HG03175 (cell line): ENCODE measurements around the gene SMTNL2.
"Not testable (repeated sequence)": the region's sequence is repeated elsewhere in the genome, so short reads cannot be mapped to it uniquely, and the experiment has no call there.

Experiments
- ATAC-seq: cut with Tn5 transposase; IDR thresholded peaks from one replicate; pipeline ENCODE4 v1.9.1; 2021; ENCODE audit warnings: mild to moderate bottlenecking, moderate library complexity; ENCODE audit not compliant: unreplicated experiment

Gene SMTNL2

GRCh38 chr17:4598776-4599504, 14.6 kb downstream of the SMTNL2 start:
- ATAC-seq, result no peak

DNA sequence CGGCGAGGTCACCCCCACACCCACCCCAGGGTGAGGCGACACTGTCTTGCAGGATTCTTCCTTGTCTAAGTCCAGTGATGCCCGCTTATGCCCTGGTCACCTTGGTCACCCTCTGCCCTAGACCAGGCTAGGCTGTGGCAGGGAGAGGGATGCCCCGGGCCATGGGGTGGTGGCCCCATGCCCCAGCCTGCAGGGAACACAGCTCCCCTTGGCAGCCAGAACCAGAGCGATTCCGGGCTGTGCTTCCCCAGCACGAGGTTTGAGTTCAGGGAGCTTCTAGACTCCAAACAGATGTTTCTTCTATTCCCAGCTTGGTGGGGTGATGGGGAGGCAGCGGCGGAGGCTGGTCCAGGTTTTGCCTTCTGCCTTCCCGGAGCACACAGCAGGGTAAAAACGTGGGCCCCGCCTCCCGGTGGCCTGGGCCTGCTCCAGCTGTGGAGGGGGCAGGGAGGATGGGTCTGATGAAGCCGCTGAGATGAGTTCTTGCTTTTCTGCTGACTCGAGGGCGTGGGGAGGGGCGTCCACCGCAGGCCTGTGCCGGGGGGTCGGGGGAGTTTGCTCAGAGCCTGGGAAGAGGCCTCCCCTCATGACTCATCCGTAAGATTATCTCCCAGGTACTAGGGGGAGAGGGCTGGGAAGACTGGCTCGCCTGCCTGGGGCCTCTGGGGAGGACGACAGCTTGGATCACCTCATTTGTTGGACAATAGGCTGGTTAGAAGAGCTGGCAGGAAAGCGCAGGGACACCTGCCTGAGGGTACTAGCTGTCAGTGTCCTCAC, 15.4 kb downstream of the SMTNL2 start:
- ATAC-seq, result no peak

- no peak for ATAC-seq
Measured at GRCh38 chr17:4600563-4600962, 16.2 kb downstream of the SMTNL2 start.

GRCh38 chr17:4601326-4601725, 17.0 kb downstream of the SMTNL2 start:
- ATAC-seq, result no peak

GRCh38 chr17:4602041-4602440, 17.7 kb downstream of the SMTNL2 start:
- ATAC-seq, result no peak

- ATAC-seq, result no peak
Measured at GRCh38 chr17:4604111-4604644, 19.8 kb downstream of the SMTNL2 start.

DNA sequence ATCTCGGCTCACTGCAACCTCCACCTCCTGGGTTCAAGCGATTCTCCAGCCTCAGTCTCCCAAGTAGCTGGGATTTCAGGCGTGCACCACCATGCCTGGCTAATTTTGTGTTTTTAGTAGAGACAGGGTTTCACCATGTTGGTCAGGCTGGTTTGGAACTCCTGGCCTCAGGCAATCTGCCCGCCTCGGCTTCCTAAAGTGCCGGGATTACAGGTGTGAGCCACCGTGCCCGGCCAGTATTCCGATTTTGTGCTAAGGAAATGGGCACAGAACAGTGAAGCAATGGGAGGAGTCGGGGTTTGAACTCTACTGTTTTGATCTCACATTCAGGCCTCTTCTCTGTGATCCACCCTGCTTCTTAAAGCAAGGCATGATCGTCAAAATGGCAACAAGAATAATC, 20.4 kb downstream of the SMTNL2 start:
- ATAC-seq, result not testable (repeated sequence)

GRCh38 chr17:4605826-4606225, 21.5 kb downstream of the SMTNL2 start:
- no peak for ATAC-seq

DNA sequence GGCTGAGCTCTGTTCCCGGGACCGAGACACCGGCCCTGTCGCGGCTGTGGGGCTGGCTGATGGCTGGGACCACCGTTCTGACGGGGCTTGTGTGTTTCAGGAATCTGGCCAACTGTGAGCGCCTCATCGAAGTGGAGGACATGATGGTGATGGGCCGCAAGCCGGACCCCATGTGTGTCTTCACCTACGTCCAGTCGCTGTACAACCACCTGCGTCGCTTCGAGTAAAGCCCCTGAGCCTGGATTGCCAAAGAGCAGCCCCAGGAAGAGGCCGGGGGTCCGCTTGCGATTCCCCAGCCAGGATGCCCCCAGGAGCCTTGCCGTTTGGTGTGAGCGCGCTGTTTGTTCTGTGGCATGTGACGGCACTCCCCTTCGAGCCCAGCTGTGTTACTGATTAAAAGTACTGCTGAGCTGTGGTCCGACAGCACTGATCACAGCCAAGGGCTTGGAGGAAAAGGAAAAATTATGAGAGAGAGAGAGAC, 23.0 kb downstream of the SMTNL2 start:
- ATAC-seq, result no peak

DNA sequence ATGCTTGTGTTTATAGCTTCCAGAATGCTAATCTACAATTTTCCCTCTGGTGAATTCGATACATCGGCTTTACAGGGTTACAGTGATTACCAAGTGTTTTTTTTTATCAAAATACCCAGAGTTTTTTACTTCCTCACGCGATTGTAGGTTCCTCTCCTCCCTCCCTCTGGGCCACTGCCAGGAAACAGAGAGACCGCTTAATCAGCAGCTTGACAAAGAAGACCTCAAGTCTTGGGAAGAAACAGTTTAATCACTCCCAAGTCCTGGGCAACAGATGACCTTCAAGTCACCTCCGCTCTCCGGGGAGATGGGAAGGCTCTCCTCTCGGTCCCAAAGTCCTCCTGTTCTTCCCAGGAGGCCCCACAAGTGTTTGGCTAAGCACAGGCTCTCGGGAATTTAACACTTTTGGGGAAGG, 23.5 kb downstream of the SMTNL2 start:
- ATAC-seq, result no peak

DNA sequence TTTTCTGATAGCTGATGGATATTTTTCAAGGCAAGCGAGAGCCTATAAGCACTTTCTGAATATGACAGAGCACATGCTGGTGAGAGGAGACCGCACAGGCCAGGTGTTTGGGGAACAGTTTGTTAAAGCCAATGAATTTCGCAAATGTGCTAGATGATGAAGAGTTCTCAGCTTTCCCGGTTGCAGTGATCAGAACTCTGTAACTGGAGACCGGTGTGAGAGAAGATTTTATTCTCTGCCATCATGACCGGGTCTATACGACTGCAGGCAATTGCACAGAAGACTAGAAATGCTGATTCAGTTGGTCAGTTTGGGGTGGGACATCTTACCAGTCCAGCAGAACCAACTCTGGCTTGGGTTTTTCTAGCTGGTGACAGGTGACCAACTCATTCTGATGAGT, 25.4 kb downstream of the SMTNL2 start:
- no peak for ATAC-seq

DNA sequence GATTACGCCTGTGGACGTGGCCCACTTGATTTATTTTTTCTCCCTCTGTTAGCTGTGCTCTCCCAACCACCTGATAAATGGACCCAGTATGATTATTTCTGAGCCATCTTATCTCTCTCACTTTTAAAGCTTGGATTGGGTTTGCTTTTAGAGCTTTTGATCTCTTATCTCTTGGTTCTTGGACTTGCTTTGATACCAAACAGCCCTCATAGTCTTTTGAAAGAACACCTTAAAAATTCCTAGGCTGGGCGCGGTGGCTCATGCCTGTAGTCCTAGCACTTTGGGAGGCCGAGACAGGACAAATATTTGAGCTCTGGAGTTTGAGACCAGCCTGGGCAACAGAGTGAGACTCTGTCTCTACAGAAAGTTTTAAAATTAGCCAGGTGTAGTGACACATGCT, 25.8 kb downstream of the SMTNL2 start:
- ATAC-seq, result no peak

DNA sequence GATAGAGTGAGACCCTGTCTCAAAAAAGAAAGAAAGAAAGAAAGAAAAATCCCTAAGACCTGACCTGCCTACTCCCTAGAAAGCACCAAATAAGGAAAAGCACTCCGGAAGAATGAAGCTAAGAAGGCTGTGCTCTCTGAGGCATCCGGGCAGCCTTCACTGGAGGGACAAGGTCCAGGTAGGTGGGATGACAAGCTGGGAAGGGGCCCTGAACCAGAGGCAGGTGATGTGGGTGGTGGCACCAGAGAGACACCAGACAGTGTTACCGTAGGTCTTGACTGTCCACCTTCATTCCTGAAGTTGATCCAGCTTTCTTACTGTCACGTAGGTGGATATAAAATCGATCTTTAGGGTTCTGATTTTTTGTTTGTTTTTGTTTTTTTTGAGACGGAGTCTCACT, 26.3 kb downstream of the SMTNL2 start:
- ATAC-seq, result no peak

- no peak for ATAC-seq
Measured at GRCh38 chr17:4616476-4616875, 32.1 kb downstream of the SMTNL2 start.

DNA sequence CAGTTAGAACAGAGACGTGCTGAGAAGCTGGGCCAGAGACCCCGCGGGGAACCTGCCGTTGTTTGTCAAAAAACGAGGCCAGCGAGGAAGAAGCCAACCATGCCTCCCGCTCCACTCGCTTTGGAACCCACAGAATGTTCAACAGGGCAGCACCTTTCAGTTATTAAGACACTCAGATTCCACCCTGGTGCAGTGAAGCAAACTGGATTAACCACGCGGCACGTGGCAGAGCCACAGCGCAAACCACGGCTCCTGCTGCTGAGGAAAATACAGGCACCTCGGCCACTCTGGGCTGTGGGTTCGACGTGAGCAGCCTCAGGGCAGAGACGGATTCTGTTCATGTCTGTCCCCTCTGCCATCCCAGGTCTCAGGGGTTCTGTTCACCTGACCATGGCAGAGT, 32.8 kb downstream of the SMTNL2 start:
- ATAC-seq, result no peak

GRCh38 chr17:4617590-4618351, 33.4 kb downstream of the SMTNL2 start:
- no peak for ATAC-seq

- no peak for ATAC-seq
Measured at GRCh38 chr17:4620531-4621101, 36.3 kb downstream of the SMTNL2 start.

DNA sequence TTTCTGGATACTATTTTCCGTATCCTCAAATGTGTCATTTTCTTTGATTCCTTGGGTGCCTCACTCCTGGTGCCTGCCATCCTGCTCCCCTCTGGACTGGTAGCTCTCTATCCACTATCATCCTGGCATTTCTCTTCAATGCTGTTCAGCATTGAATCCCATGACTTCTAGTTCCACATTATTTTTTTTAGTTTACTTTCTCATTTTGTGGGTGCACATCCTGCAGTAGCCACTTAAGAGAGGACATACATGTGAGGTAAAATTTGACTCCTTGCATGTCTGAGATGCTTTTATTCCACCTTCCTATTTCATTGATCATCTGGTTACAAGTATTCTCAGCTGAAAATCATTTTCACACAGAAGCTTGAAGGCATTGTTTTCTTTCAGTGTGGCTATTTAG, 38.0 kb downstream of the SMTNL2 start:
- no peak for ATAC-seq

DNA sequence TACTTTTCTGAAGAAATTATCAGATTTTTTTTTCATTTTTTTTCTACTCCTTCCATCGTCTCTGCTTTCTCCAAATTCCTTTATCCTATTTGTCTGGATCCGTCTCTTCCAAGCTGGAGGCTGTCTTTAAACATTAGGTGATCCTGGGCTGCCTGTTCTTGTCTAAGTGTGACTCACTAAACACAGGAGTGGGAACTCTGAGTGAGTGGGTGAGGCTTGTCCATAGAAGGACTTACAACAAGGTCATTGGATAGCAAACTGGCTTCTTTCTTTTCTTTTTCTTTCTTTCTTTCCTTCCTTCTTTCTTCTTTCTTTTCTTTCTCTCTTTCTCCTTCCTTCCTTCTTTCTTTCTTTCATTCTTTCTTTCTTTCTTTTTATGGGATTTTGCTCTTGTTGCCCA, 38.9 kb downstream of the SMTNL2 start:
- no peak for ATAC-seq

GRCh38 chr17:4624451-4624911, 40.2 kb downstream of the SMTNL2 start:
- ATAC-seq, result not testable (repeated sequence)

GRCh38 chr17:4625181-4625617, 40.9 kb downstream of the SMTNL2 start:
- ATAC-seq, result no peak
